IMR-90 (cell line): ENCODE measurements around the gene ADAMTS19. TPM values are rescaled to one million over a fixed set of nuclear protein-coding genes. Genes with fewer than 3 reads are reported as not detected.

ENCODE experiments used
- ATAC-seq: fragments of 200-7000 bp; cut with Tn5 transposase; 2 replicates; pipeline ENCODE4 v1.9.1; 2020; ENCODE audit warnings: low read depth, mild to moderate bottlenecking, moderate library complexity
- BruUV-seq: library from RNA; stranded (reverse); fragments of 400-500 nt; replicated peaks from 2 replicates; lab custom pipeline; 2021; lab: Mats Ljungman, UMichigan
- CTCF ChIA-PET: fragments of 300-600 bp; formaldehyde crosslinking; extraction: SDS; loops from one replicate; lab custom pipeline; 2021; ENCODE audit warnings: antibody characterized with exemption; lab: Yijun Ruan, JAX
- POLR2A ChIA-PET: fragments of 300-600 bp; sonication (Branson Sonifier 250); formaldehyde crosslinking; loops from one replicate; lab custom pipeline; 2022; ENCODE audit warnings: antibody characterized with exemption; ENCODE audit not compliant: unreplicated experiment; lab: Charles Lee
- DNase-seq: peaks from one replicate; pipeline ENCODE4 v3.0.0; 2013
- H2AFZ ChIP-seq: replicated peaks from 2 replicates; pipeline ENCODE3; 2013; ENCODE audit warnings: low read length, mild to moderate bottlenecking; ENCODE audit not compliant: poor library complexity
- H2AK5ac ChIP-seq: 2 replicates; pipeline ENCODE4 v1.6.1; 2013; ENCODE audit warnings: low read depth, low read length, inconsistent platforms
- H2AK9ac ChIP-seq: replicated peaks from 2 replicates; pipeline ENCODE3; 2013; ENCODE audit warnings: mild to moderate bottlenecking, low read depth, low read length, moderate library complexity; ENCODE audit not compliant: poor library complexity
- H2BK120ac ChIP-seq: 2 replicates; pipeline ENCODE4 v1.6.1; 2013; ENCODE audit warnings: low read depth, low read length, inconsistent platforms
- H2BK15ac ChIP-seq: 3 replicates; pipeline ENCODE4 v1.6.1; 2013; ENCODE audit warnings: low read depth, low read length, inconsistent platforms
- H2BK20ac ChIP-seq: 2 replicates; pipeline ENCODE4 v1.6.1; 2013; ENCODE audit warnings: low read depth, mild to moderate bottlenecking, inconsistent platforms, low read length, moderate library complexity
- H2BK5ac ChIP-seq: 2 replicates; pipeline ENCODE4 v1.6.1; 2013; ENCODE audit warnings: mild to moderate bottlenecking, low read depth, low read length, inconsistent platforms; ENCODE audit not compliant: poor library complexity, severe bottlenecking
- H3K14ac ChIP-seq: replicated peaks from 2 replicates; pipeline ENCODE4 v1.6.1; 2013; ENCODE audit warnings: low read depth, low read length, inconsistent platforms
- H3K18ac ChIP-seq: 2 replicates; pipeline ENCODE4 v1.6.1; 2013; ENCODE audit warnings: low read depth, low read length, control low read depth
- H3K23ac ChIP-seq: 2 replicates; pipeline ENCODE4 v1.6.1; 2013; ENCODE audit warnings: low read depth, low read length, inconsistent platforms
- H3K27ac ChIP-seq: 2 replicates; pipeline ENCODE4 v1.5.1; 2013; ENCODE audit warnings: mild to moderate bottlenecking, control low read depth, low read length; ENCODE audit not compliant: insufficient read depth
- H3K27me3 ChIP-seq: 2 replicates; pipeline ENCODE4 v1.6.1; 2013; ENCODE audit warnings: low read length; ENCODE audit not compliant: control insufficient read depth, insufficient read depth
- H3K36me3 ChIP-seq: 2 replicates; pipeline ENCODE4 v1.6.1; 2013; ENCODE audit warnings: low read length, mixed read lengths; ENCODE audit not compliant: control insufficient read depth, insufficient read depth
- H3K4ac ChIP-seq: 2 replicates; pipeline ENCODE4 v1.6.1; 2013; ENCODE audit warnings: low read depth, low read length, inconsistent platforms
- H3K4me1 ChIP-seq: 2 replicates; pipeline ENCODE4 v1.6.1; 2013; ENCODE audit warnings: low read length, mixed read lengths; ENCODE audit not compliant: control insufficient read depth, insufficient read depth
- H3K4me2 ChIP-seq: 2 replicates; pipeline ENCODE4 v1.6.1; 2013; ENCODE audit warnings: low read depth, mild to moderate bottlenecking, control low read depth, low read length, moderate library complexity
- H3K4me3 ChIP-seq: 2 replicates; pipeline ENCODE4 v1.5.1; 2013; ENCODE audit warnings: low read depth, mild to moderate bottlenecking, control low read depth, low read length, moderate library complexity; ENCODE audit not compliant: insufficient read depth
- H3K56ac ChIP-seq: 2 replicates; pipeline ENCODE4 v1.6.1; 2013; ENCODE audit warnings: low read length, inconsistent platforms; ENCODE audit not compliant: insufficient read depth; ENCODE audit errors: extremely low read depth
- H3K79me1 ChIP-seq, 2 experiments: 2 replicates each; pipeline ENCODE4 v1.6.1; 2013; ENCODE audit warnings: low read length in 2 of 2, inconsistent platforms in 1 of 2, low read depth in 1 of 2
- H3K9ac ChIP-seq: 2 replicates; pipeline ENCODE4 v1.6.1; 2013; ENCODE audit warnings: low read depth, low read length, control low read depth
- H3K9me1 ChIP-seq: 2 replicates; pipeline ENCODE4 v1.6.1; 2013; ENCODE audit warnings: low read length, inconsistent platforms; ENCODE audit not compliant: insufficient read depth
- H3K9me3 ChIP-seq: 2 replicates; pipeline ENCODE4 v1.6.1; 2013; ENCODE audit warnings: low read length; ENCODE audit not compliant: control insufficient read depth, insufficient read depth
- H4K20me1 ChIP-seq: 2 replicates; pipeline ENCODE4 v1.6.1; 2013; ENCODE audit warnings: low read length, inconsistent platforms; ENCODE audit not compliant: insufficient read depth
- H4K5ac ChIP-seq: 2 replicates; pipeline ENCODE4 v1.6.1; 2013; ENCODE audit warnings: mild to moderate bottlenecking, low read depth, low read length, control low read depth
- H4K8ac ChIP-seq, 2 experiments: 2 replicates each; pipeline ENCODE4 v1.6.1; 2013; ENCODE audit warnings: low read depth in 2 of 2, low read length in 2 of 2, control low read depth in 1 of 2, inconsistent platforms in 1 of 2
- H4K91ac ChIP-seq: 2 replicates; pipeline ENCODE4 v1.6.1; 2013; ENCODE audit warnings: low read depth, low read length, inconsistent platforms; ENCODE audit not compliant: insufficient read depth
- BHLHE40 ChIP-seq: fragments of 150-350 bp; IDR thresholded peaks from 2 replicates; pipeline ENCODE4 v1.6.1; 2016; ENCODE audit warnings: mild to moderate bottlenecking, low read depth, low read length
- CHD1 ChIP-seq: IDR thresholded peaks from 2 replicates; pipeline ENCODE4 v1.6.1; 2012; ENCODE audit warnings: low read depth, low read length, improper control_type of control experiment
- ELK1 ChIP-seq: fragments of 150-350 bp; IDR thresholded peaks from 2 replicates; pipeline ENCODE4 v1.6.1; 2016; ENCODE audit warnings: low read depth, mild to moderate bottlenecking, low read length, moderate library complexity, borderline replicate concordance
- MAZ ChIP-seq: IDR thresholded peaks from 2 replicates; pipeline ENCODE4 v1.6.1; 2012; ENCODE audit warnings: low read depth, mild to moderate bottlenecking, low read length, improper control_type of control experiment, moderate library complexity, borderline replicate concordance
- MXI1 ChIP-seq: IDR thresholded peaks from 2 replicates; pipeline ENCODE4 v1.6.1; 2012; ENCODE audit warnings: low read depth, mild to moderate bottlenecking, low read length, moderate library complexity, borderline replicate concordance
- NFE2L2 ChIP-seq: fragments of 150-350 bp; IDR thresholded peaks from 2 replicates; pipeline ENCODE4 v1.6.1; 2016; ENCODE audit warnings: low read depth, mild to moderate bottlenecking, low read length
- RCOR1 ChIP-seq: IDR thresholded peaks from 2 replicates; pipeline ENCODE4 v1.6.1; 2012; ENCODE audit warnings: mild to moderate bottlenecking, low read length, improper control_type of control experiment; ENCODE audit not compliant: insufficient replicate concordance
- SMC3 ChIP-seq: fragments of 150-350 bp; IDR thresholded peaks from 2 replicates; pipeline ENCODE4 v1.6.1; 2016; ENCODE audit warnings: low read depth, mild to moderate bottlenecking, antibody characterized with exemption, low read length, moderate library complexity
- USF2 ChIP-seq: fragments of 150-350 bp; IDR thresholded peaks from 2 replicates; pipeline ENCODE4 v1.6.1; 2017; ENCODE audit warnings: mild to moderate bottlenecking, antibody characterized with exemption, low read length, low read depth
- WGBS, 2 experiments: methylation state at CpG; one replicate each; pipeline versions ENCODE4 v1.1.5 to v1.1.7; 2013; ENCODE audit warnings: missing lambda C conversion rate in 2 of 2; ENCODE audit not compliant: insufficient read length in 1 of 2; ENCODE audit errors: extremely low coverage in 2 of 2; 5-methylcytosine and 5-hydroxymethylcytosine counted together
- dilution Hi-C: fragments of 300-500 bp; cut with HindIII; formaldehyde crosslinking; loops from one replicate; pipeline ENCODE4 v1.14.3; 2018; ENCODE audit warnings: low sequenced_read_pairs; ENCODE audit not compliant: unreplicated experiment
- in situ Hi-C: fragments of 300-500 bp; cut with MboI; formaldehyde crosslinking; loops from 3 replicates; pipeline ENCODE4 v1.14.3; 2019; ENCODE audit warnings: low sequenced_read_pairs, inconsistent platforms, mixed read lengths
- intact Hi-C: fragments of 100-400 bp; cut with micrococcal nuclease; formaldehyde crosslinking; loops from 2 replicates; pipeline ENCODE4 v1.10.0; 2022
- polyA plus RNA-seq, 3 experiments: library from polyadenylated mRNA; depleted of rRNA; stranded (reverse); fragments of >200 nt; gene quantifications; 2 replicates each; pipeline ENCODE4 v1.2.3, GENCODE V29; 2012; ENCODE audit warnings: low replicate concordance in 1 of 3
- total RNA-seq: library from RNA; depleted of rRNA; stranded (reverse); fragments of >200 nt; gene quantifications from 2 replicates; pipeline ENCODE4 v1.2.3, GENCODE V29; 2012

ADAMTS19 gene
- total and polyA plus RNA-seq, 2 of the 4 experiments (the other 2 are of a cell fraction): under 0.01 to 0.17 TPM

GRCh38 chr5:129652349-129653056, 192.4 kb downstream of the ADAMTS19 start:
- no peak overlapping the region for H3K23ac ChIP-seq
- no peak overlapping the region for H2BK5ac ChIP-seq
- no peak overlapping the region for H2BK120ac ChIP-seq
- ATAC-seq (no peak), DNase-seq (no peak)
- no peaks in the 10 kb centered on the region for H4K20me1 ChIP-seq
- no peaks in the 10 kb centered on the region for H3K27me3 ChIP-seq
- H4K91ac ChIP-seq: no peak overlapping the region
- no peak overlapping the region for H3K4me3 ChIP-seq
- no CpG with 5 or more reads among the region's 2 CpGs for WGBS, 2 experiments
- no peaks in the 10 kb centered on the region for H3K9me1 ChIP-seq
- no peak overlapping the region for H3K4me2 ChIP-seq
- H2AK5ac ChIP-seq: no peak overlapping the region
- ChIA-PET POLR2A (no interaction called here), CTCF (no interaction called here)
- H3K9ac ChIP-seq: no peak overlapping the region
- no peak overlapping the region for H2BK15ac ChIP-seq
- H2AK9ac ChIP-seq: no peak overlapping the region
- no peaks in the 10 kb centered on the region for H3K36me3 ChIP-seq
- in situ Hi-C loops (no loop called here), dilution Hi-C loops (no loop called here), intact Hi-C loops (no loop called here)
- H2BK20ac ChIP-seq: no peak overlapping the region
- no TSS peak for BruUV-seq
- no peak overlapping the region for H4K5ac ChIP-seq
- H3K27ac ChIP-seq: no peak overlapping the region
- no peak overlapping the region for H3K56ac ChIP-seq
- H3K4me1 ChIP-seq: no peaks in the 10 kb centered on the region
- no peaks in the 10 kb centered on the region for H3K79me1 ChIP-seq
- H4K8ac ChIP-seq: no peak overlapping the region
- H2AFZ ChIP-seq: no peak overlapping the region
- no peak for TF ChIP-seq CHD1
- TF ChIP-seq SMC3: no peak
- TF ChIP-seq ELK1: no peak
- TF ChIP-seq RCOR1: no peak
- TF ChIP-seq MXI1: no peak
- TF ChIP-seq BHLHE40: no peak
- no peak for TF ChIP-seq NFE2L2
- TF ChIP-seq USF2: no peak
- no peak for TF ChIP-seq MAZ
- no peaks in the 10 kb centered on the region for H3K9me3 ChIP-seq
- H3K4ac ChIP-seq: no peak overlapping the region
- H3K18ac ChIP-seq: no peak overlapping the region
- H3K14ac ChIP-seq: no peak overlapping the region
